HepG2 (cell line): ENCODE measurements around the gene VDR. TPM values are rescaled to one million over a fixed set of nuclear protein-coding genes. Genes with fewer than 3 reads are reported as not detected.
A peak's percentile ranks its signal among the peaks of the same experiment; 100 is the strongest.

ENCODE experiments used
- ARID4A ChIP-seq: sonication (generic); formaldehyde crosslinking; IDR thresholded peaks from 2 replicates; pipeline ENCODE4 v1.5.0; 2020; ENCODE audit warnings: mild to moderate bottlenecking, missing genetic modification reagents, borderline replicate concordance
- ATM ChIP-seq: fragments of 450-650 bp; IDR thresholded peaks from 2 replicates; pipeline ENCODE4 v1.7.1; 2017; ENCODE audit warnings: mild to moderate bottlenecking, borderline replicate concordance
- GATAD1 ChIP-seq: IDR thresholded peaks from 2 replicates; pipeline ENCODE4 v1.6.1; 2016; ENCODE audit warnings: missing genetic modification reagents, missing compliant biosample characterization
- KLF15 ChIP-seq: sonication (generic); formaldehyde crosslinking; IDR thresholded peaks from 2 replicates; pipeline ENCODE4 v1.8.1; 2023; ENCODE audit warnings: borderline replicate concordance, mild to moderate bottlenecking, inconsistent platforms, missing genetic modification reagents, mixed read lengths
- MED13 ChIP-seq: sonication (generic); formaldehyde crosslinking; IDR thresholded peaks from 2 replicates; pipeline ENCODE4 v1.5.0; 2020; ENCODE audit warnings: missing genetic modification reagents
- NONO ChIP-seq, 2 experiments: fragments of 450-650 bp in 1 of 2; sonication (generic) in 1 of 2; formaldehyde crosslinking in 1 of 2; IDR thresholded peaks in 1 of 2; conservative IDR thresholded peaks in 1 of 2; 2 replicates each; pipeline versions ENCODE4 v1.6.1 to v1.8.0; 2017 to 2022; ENCODE audit warnings: mild to moderate bottlenecking in 1 of 2, missing genetic modification reagents in 1 of 2, moderate library complexity in 1 of 2
- SALL2 ChIP-seq: sonication (generic); formaldehyde crosslinking; IDR thresholded peaks from 2 replicates; pipeline ENCODE4 v1.8.1; 2023; ENCODE audit warnings: mild to moderate bottlenecking, missing genetic modification reagents, inconsistent platforms
- SIX4 ChIP-seq: sonication (generic); formaldehyde crosslinking; IDR thresholded peaks from 2 replicates; pipeline ENCODE4 v1.4.0; 2020; ENCODE audit warnings: missing genetic modification reagents
- SMAD9 ChIP-seq: sonication (generic); formaldehyde crosslinking; IDR thresholded peaks from 2 replicates; pipeline ENCODE4 v1.5.1; 2020; ENCODE audit warnings: mild to moderate bottlenecking, missing genetic modification reagents
- TBX2 ChIP-seq: sonication (generic); formaldehyde crosslinking; IDR thresholded peaks from 2 replicates; pipeline ENCODE4 v1.5.0; 2020; ENCODE audit warnings: missing genetic modification reagents, mild to moderate bottlenecking, borderline replicate concordance
- THAP8 ChIP-seq: sonication (generic); formaldehyde crosslinking; IDR thresholded peaks from 2 replicates; pipeline ENCODE4 v1.5.1; 2020; ENCODE audit warnings: missing genetic modification reagents, mild to moderate bottlenecking, borderline replicate concordance
- ZIK1 ChIP-seq: sonication (generic); formaldehyde crosslinking; IDR thresholded peaks from 2 replicates; pipeline ENCODE4 v1.5.0; 2020; ENCODE audit warnings: mild to moderate bottlenecking, low read depth, missing genetic modification reagents, borderline replicate concordance
- ZNF24 ChIP-seq: fragments of 450-650 bp; IDR thresholded peaks from 2 replicates; pipeline ENCODE4 v1.6.1; 2017; ENCODE audit warnings: antibody characterized with exemption, mild to moderate bottlenecking
- ZNF850 ChIP-seq: sonication (generic); formaldehyde crosslinking; conservative IDR thresholded peaks from 2 replicates; pipeline ENCODE4 v1.9.0; 2021; ENCODE audit warnings: mild to moderate bottlenecking, missing genetic modification reagents
- polyA plus RNA-seq, 8 experiments: library from polyadenylated mRNA; depleted of rRNA in 3 of 8; stranded (reverse) in 7 of 8; unstranded in 1 of 8; fragments of >200 nt; fragmentation: Illumina TruSeq in 4 of 8; extraction: Trizol in 4 of 8; gene quantifications; 2 replicates each; pipeline versions ENCODE4 v1.2.1 to v1.2.3, GENCODE V29; 2011 to 2016; ENCODE audit warnings: low read depth in 4 of 8, missing spikeins in 1 of 8, mixed read lengths in 1 of 8; ENCODE audit not compliant: insufficient read depth in 1 of 8
- total RNA-seq, 5 experiments: library from RNA; depleted of rRNA; stranded (reverse); fragments of >200 nt; fragmentation: Illumina TruSeq; extraction: Trizol; gene quantifications; 2 replicates each; pipeline ENCODE4 v1.2.3, GENCODE V29; 2016; ENCODE audit warnings: low read depth in 1 of 5
- TF ChIP-seq, protein P1 (sequence below): sonication (generic); formaldehyde crosslinking; IDR thresholded peaks from 2 replicates; pipeline ENCODE4 v1.4.0; 2020; ENCODE audit warnings: mild to moderate bottlenecking, missing genetic modification reagents
- TF ChIP-seq, protein P2 (sequence below): sonication (generic); formaldehyde crosslinking; IDR thresholded peaks from one replicate; pipeline ENCODE4 v1.5.1; 2020; ENCODE audit warnings: mild to moderate bottlenecking, missing genetic modification reagents; ENCODE audit errors: not compliant biosample characterization

VDR gene
- total and polyA plus RNA-seq, 2 of the 13 experiments (the other 11 are each of a cell fraction or from before 2014, with no cell fraction given) = 0.08 to 0.33 TPM

GRCh38 chr12:47870175-47870781, 34.5 kb downstream of the VDR start (continued):
- TF ChIP-seq THAP8 (CRISPR knock-in tag) = no peak
- no peak for TF ChIP-seq ATM
- no peak for TF ChIP-seq SMAD9 (CRISPR knock-in tag)
- TF ChIP-seq NONO (IDR thresholded peaks at IDR 0.05) = no peak
- TF ChIP-seq NONO (CRISPR knock-in tag; conservative IDR thresholded peaks at IDR 0.05) = no peak
- TF ChIP-seq GATAD1 (CRISPR knock-in tag) = no peak
- TF ChIP-seq ARID4A (CRISPR knock-in tag) = 0 out of 2 replicates have a peak, but pooled peaks have one; percentile 24
- TF ChIP-seq ZIK1 = no peak
- TF ChIP-seq TBX2 (CRISPR knock-in tag) = no peak
- no peak for TF ChIP-seq SALL2 (CRISPR knock-in tag)
- no peak for TF ChIP-seq SIX4
- TF ChIP-seq ZNF850 (CRISPR knock-in tag) = no peak
- TF ChIP-seq, protein P1, sequence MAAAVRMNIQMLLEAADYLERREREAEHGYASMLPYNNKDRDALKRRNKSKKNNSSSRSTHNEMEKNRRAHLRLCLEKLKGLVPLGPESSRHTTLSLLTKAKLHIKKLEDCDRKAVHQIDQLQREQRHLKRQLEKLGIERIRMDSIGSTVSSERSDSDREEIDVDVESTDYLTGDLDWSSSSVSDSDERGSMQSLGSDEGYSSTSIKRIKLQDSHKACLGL = no peak
- TF ChIP-seq, protein P2, sequence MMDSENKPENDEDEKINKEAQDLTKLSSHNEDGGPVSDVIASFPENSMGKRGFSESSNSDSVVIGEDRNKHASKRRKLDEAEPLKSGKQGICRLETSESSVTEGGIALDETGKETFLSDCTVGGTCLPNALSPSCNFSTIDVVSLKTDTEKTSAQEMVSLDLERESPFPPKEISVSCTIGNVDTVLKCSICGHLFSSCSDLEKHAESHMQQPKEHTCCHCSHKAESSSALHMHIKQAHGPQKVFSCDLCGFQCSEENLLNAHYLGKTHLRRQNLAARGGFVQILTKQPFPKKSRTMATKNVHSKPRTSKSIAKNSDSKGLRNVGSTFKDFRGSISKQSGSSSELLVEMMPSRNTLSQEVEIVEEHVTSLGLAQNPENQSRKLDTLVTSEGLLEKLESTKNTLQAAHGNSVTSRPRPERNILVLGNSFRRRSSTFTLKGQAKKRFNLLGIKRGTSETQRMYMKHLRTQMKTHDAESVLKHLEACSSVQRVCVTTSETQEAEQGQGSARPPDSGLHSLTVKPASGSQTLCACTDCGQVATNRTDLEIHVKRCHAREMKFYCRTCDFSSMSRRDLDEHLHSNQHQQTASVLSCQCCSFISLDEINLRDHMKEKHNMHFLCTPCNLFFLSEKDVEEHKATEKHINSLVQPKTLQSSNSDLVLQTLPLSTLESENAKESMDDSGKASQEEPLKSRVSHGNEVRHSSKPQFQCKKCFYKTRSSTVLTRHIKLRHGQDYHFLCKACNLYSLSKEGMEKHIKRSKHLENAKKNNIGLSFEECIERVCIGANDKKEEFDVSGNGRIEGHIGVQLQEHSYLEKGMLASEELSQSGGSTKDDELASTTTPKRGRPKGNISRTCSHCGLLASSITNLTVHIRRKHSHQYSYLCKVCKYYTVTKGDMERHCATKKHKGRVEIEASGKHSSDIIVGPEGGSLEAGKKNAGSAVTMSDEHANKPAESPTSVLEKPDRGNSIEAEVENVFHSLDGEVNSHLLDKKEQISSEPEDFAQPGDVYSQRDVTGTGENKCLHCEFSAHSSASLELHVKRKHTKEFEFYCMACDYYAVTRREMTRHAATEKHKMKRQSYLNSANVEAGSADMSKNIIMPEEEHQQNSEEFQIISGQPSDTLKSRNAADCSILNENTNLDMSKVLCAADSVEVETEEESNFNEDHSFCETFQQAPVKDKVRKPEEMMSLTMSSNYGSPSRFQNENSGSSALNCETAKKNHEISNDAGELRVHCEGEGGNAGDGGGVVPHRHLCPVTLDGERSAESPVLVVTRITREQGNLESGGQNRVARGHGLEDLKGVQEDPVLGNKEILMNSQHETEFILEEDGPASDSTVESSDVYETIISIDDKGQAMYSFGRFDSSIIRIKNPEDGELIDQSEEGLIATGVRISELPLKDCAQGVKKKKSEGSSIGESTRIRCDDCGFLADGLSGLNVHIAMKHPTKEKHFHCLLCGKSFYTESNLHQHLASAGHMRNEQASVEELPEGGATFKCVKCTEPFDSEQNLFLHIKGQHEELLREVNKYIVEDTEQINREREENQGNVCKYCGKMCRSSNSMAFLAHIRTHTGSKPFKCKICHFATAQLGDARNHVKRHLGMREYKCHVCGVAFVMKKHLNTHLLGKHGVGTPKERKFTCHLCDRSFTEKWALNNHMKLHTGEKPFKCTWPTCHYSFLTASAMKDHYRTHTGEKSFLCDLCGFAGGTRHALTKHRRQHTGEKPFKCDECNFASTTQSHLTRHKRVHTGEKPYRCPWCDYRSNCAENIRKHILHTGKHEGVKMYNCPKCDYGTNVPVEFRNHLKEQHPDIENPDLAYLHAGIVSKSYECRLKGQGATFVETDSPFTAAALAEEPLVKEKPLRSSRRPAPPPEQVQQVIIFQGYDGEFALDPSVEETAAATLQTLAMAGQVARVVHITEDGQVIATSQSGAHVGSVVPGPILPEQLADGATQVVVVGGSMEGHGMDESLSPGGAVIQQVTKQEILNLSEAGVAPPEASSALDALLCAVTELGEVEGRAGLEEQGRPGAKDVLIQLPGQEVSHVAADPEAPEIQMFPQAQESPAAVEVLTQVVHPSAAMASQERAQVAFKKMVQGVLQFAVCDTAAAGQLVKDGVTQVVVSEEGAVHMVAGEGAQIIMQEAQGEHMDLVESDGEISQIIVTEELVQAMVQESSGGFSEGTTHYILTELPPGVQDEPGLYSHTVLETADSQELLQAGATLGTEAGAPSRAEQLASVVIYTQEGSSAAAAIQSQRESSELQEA = no peak
- no peak for TF ChIP-seq ZNF24
- TF ChIP-seq MED13 (CRISPR knock-in tag) = no peak
- no peak for TF ChIP-seq KLF15 (CRISPR knock-in tag)
